Activated CD4-positive, CD25-positive, alpha-beta regulatory T cell treated with anti-CD3 and anti-CD28 coated beads, Interleukin-2, amount 50 U/mL, for 16 hours (primary cell): ENCODE measurements around the gene DNAH2.

Experiments used
- DNase-seq: peaks from one replicate; pipeline ENCODE4 v3.0.0-alpha.2; 2020; ENCODE audit warnings: low read depth, low spot score

DNAH2 gene

DNA sequence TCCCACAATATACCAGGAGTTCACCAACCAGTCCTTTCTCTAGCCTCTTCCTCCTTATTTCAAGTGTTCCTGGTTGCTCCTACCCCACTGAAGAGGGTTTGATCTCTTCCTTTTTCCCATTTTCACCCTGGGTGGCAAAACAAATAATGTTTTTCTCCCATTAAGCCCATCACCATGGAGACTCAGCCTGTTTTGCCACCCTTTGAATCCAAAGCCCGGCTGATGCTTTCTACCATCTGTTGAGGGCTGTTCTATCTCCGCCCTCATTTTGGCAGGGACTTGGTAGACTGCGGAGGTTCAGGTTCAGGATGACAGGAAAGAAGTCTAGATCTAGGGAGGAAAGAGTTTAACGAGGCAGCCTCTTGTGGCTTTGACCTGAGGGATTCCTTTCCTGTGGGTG lies 2.6 kb downstream of the DNAH2 start:
- no peak for DNase-seq

DNA sequence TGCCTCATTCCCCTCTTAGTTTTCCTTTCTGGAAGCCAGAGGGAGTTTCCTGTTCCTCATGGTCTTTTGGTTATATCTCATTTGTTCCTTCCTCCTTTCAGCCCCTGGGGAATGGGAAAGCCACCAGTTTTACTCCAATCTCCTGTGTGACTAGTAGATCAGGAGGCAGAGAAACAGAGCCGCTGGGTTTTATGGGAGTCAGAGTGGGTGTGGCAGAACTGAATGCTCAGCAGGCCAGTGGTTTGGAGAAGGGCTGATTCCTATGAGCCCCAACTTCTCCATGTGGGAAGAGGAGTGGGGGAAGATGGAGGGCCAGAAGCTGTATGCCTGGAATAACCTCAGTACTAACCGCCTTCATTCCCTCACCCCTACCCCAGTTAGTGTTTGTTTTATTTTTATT lies 4.1 kb downstream of the DNAH2 start:
- no peak for DNase-seq

DNA sequence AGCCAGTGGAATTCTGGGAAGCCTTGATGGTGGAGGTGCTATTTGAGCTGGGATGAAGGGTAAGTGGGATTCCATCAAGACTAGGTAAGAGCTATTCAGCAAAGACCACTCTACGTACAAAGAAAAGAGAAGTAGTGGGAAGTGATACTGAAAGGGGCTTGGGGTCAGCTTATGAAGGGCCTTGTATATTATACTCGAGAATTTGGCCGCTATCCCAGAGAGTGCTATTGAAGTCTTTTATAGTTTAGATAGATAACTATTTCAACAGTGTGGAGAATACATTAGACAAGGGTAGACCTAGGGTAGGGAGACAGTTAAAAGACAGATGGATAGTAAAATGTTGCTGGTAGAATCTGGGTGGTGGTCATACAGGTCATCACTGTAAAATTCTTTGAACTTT lies 10.3 kb downstream of the DNAH2 start:
- no peak for DNase-seq

DNA sequence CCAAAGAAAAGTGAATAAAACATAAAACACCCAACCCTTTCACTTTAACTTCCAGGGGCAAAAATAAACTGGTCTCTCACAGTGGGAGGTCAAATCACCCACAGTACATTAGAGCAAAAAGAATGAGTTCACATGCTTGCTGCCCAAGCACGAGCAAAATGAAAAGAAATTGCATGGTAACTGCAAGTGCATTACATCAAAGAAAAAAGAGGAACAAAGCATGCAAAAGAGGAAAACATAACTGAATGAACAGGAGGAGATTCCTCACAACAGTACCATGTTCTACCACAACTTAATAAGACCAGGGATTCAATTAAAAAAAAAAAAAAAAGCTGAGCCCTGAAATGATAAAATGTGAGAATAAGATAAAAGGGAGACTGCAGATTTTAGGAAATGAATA lies 12.3 kb downstream of the DNAH2 start:
- no peak for DNase-seq

DNA sequence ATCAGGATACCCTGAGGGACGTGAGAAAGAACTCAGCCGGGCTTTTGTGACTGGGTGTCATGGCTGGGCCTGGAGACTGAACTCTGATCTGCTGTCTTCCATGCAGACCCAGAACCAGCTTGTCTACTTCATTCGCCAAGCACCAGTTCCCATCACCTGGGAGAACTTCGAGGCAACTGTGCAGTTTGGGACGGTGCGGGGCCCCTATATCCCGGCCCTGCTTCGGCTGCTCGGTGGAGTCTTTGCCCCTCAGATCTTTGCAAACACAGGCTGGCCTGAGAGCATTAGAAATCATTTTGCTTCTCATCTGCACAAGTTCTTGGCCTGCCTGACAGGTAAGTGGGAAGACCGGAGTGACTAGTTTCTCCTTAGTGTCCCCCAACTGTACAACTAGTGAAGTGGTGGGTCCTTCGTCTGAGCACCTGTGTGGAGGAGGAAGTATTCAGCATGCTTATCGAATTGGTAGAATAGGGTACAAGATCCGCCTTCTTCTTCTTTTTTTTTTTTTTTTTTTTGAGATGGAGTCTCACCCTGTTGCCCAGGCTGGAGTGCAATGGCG lies 15.5 kb downstream of the DNAH2 start:
- no peak for DNase-seq

DNA sequence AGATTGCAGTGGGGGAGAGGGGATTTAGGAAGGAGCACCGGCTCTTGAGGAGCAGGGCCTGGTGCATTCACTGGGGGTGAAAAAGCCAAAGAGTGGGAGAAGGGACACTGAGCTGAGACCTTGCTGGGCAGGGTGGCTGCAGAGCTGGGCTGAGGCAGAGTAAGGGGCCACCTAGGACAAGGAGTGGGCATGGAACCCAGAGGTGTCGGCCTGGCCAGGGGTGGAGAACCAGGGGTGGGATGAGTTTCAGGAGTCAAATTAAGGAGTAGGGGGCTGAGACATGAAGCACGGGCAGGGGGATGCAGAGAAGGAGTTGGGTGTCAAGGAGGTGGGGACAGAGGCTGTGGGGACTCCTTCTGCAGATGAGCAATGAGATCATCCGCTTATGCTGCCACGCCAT lies 20.1 kb downstream of the DNAH2 start:
- DNase-seq, result no peak

DNA sequence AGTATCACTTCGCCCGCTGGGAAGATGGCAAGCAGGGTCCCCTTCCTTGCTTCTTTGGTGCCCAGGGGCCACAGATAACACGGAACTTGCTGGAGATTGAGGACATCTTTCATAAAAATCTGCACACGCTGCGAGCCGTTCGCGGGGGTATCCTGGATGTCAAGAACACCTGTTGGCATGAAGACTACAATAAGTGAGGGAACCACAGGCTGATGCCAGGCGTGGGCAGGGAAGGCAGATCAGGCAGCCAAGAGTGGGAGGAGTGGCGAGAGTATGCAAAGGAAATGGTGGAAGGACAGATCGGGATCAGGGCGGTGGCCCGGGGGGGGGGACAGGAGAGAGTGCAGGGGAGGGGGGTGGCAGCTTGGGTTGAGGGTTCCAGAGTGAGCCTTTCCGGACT lies 22.2 kb downstream of the DNAH2 start:
- no peak for DNase-seq

DNA sequence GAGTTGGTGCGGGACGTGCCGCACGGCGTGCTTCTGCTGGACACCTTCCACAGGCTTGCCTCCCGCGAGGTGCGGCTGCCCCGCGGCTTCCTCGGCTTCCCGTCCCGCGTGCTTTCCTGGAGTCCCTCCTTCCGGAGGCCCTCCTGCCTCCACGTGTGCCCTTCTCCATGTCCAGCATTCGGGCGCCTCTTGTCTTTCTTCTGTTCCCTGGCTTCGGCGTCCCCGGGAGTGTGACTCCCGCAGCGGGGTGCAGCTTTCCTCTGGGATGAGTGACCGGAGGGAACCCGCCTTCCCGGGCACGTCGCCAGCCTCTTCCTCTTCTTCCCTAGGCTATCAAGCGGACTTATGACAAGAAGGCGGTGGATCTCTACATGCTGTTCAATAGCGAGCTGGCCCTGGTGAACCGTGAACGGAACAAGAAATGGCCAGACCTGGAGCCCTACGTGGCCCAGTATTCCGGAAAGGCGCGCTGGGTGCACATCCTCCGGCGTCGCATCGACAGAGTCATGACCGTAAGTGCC lies 23.0 kb downstream of the DNAH2 start:
- DNase-seq, result no peak

DNA sequence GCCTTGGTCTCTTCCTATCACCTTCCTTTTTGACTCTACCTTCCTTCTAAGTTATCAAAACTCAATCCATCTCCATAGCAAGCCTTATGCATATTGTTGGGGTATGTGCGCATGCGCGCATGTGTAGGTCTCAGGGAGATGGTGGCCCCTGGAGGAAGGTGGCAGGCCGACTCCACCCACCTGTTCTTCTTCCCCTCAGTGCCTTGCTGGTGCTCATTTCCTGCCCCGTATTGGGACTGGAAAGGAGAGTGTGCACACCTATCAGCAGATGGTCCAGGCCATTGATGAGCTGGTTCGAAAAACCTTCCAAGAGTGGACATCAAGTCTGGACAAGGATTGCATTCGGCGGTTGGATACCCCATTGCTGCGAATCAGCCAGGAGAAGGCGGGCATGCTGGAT lies 25.2 kb downstream of the DNAH2 start:
- DNase-seq, result no peak

DNA sequence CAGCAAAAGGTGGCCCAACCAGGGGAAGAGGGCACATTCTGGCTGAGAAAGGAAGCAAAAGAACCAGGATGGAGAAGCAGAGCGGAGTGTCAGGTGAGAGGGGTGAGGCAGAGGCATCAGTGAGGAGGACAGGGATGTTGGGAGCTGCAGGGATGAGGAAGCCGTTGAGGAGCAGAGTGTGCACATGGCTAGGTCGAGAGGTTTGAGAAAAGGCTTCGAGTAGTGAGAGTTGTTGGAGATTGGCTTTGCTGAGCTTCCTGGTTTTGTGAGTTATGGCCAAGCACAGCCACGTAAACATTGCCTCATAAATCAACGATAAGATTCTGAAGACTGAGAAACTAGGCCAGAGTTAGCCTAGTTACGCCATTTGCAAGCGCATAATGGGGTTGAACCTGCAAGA lies 26.9 kb downstream of the DNAH2 start:
- DNase-seq, result no peak

DNA sequence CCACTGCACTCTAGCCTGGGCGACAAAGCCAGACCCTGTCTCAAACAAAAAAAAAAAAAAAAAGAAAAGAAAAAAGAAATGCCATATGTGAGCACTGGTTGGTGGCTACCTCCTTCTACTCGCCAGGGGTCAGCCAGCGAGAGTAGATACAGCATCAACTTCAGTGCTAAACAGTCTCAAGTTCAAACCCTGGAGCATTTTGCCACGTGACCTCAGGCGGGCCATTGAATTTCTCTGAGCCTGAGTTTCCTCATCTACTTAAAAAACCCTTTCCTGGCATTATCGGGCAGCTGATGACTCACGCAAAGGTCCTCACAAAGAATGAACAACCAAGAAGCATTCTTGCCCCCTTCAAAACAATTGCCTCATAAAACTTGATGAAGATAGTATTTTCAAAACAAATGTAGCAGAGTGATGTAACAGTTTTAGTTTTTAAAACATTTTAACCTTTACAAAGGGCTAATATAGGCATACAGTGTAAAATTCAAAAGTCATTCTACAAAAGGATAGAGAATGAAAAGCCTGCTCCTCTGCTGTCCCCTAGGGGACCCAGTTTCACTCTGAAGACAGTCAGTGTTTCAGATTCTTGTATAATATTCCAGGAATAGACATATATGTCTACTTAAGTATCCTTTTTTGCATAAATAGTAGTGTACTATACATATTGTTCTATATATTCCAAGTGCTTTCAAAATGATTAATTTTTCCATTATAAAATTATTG lies 28.4 kb downstream of the DNAH2 start:
- DNase-seq, result no peak

DNA sequence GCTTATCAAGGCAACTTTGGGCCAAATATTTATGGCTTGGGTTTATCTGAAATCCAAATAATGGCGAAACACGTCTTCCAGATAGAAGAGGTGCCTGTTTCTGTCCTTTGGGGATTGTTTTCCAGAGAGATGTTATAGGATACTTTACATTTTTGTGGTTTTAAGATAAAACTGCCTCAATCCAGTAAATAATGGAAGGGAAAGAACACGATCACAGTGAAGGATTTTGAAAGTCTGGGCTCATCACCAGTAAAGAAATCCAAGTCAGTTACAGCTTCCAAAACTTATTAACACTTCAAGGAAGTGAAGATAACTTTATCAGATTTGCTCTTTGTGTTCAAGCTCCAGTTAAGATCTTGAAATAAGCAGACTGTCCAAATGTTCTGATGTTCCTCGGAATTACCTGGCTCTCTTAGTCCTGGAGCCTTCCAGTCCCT lies 30.1 kb downstream of the DNAH2 start:
- DNase-seq, result no peak

DNA sequence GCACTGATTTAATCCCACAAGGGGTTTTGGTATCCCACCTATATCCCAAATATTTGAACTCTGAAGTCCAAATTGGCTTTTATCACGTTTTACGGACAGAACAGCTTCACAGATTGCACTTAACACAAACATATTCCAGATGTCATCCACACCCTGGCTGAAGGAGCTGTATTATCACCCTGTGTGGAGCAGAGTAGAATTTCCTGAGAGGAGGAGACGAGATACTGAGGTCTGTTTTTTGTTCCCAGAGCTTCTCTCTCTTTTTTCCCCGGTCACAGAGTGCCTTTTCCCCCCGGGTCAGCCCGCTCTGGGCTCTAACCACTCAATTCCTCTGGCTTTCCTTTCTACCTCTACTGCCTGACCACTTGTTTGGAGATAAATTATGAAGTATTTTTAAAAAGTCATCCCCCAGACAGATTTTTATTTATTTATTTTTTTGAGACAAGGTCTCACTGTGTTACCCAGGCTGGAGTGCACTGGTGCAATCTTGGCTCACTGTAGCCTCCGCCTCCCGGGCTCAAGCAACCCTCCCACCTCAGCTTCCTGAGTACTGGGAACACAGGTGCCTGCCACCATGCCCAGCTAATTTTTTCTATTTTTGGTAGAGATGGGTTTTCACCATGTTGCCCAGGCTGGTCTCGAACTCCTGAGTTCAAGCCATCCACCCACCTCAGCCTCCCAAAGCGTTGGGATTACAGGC lies 30.7 kb downstream of the DNAH2 start:
- no peak for DNase-seq

DNA sequence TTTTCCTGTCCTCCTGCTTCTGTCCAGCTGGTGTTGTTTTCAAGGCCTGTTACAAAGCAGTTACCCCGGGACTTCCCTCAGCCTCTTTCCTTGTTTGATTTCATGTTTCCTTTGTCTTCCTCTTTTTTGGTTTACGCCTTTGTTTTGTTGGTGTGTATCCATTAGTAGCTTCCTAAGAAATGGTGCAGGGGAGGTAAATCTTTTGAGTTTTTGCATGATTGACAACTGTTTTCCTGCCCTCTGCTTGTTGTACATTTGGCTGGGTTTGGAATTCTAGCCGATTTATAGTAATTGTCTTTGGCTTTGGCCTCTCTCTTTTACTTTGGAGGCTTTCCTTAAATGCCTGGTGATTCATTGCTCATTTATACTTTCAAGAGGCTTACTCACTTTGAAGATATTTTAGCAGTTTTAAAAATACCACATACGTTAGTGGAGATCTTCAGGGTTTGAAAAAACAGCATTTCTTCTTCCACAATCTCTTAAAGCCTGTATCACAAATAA lies 32.8 kb downstream of the DNAH2 start:
- DNase-seq, result no peak

DNA sequence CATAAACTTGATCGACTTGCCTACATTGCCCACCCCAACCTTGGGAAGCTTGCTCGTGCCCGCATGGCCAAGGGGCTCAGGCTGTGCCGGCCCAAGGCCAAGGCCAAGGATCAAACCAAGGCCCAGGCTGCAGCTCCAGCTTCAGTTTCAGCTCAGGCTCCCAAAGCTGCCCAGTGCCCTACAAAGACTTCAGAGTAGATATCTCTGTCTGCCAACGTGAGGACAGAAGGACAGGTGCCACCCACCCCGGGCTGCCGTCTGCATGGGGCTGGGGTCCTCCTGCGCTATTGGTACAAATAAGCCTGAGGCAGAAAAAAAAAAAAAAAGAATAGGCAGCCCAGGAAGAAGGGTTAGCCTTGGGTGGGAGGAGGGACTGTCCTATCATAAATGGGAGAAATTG lies 37.1 kb downstream of the DNAH2 start:
- no peak for DNase-seq

DNA sequence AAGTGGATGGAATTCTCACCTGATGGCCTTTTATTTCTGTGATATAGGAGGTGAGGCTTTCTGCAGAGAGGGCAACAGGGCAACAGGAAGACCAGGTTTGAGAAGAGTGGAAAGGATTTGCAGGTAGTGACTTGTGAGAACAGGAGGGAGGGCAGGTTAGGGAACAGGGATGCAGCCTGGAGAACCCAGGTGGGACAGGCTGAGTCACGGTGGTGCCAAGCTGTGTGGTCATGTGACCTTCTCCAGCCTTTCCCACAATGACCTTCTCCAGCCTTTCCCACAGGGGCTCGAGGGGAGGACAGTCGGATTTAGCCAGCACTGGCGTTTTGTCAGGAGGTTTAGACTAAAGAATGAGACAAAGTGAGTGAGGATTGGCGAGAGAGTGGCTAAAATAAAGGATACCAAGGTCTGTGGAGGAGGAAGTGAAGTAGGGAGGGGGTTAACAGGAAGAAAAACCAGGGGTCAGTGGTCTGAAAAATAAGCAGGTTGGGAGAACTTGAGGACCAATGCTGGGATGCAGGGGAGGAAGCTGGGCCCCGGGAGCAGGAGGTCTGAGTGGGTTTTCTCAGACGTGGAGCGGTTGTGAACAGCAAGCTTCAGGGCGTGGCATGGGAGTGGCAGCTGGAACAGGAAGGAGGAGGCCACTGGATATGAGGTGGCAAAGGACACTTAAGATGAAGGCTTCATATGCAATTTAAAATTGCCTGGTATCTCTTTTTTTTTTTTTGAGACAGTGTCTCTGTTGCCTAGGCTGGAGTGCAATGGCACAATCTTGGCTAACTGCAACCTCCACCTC lies 37.7 kb downstream of the DNAH2 start:
- DNase-seq, result no peak

DNA sequence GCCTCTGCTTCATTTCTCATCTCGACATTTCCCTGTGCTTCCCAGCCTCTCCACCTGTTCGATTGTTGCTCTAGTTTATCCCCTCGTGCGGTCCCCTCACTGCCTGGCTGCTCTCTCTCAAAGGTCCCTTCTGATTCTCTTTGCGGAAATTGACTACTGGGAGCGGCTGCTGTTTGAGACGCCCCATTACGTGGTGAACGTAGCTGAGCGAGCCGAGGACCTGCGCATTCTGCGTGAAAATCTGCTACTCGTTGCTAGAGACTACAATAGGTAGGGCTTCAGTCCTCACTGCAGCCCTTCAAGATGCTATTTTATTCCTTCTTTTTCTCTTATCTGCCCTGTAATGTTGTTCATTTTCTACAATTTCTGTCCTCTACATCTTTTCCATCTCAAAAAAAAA lies 39.4 kb downstream of the DNAH2 start:
- DNase-seq, result no peak

DNA sequence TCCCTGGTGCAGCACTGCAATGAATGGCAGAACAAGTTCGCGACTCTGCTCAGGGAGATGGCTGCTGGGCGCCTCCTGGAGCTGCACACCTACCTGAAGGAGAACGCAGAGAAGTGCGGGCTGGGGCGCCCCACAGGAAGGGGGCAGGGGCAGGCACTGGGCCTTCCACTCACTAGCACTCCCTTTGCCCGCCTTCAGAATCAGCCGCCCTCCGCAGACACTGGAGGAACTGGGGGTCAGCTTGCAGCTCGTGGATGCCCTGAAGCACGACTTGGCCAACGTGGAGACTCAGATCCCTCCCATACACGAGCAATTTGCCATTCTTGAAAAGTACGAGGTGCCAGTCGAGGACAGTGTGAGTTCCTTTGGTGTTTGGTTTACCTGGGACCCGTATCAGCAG lies 46.4 kb downstream of the DNAH2 start:
- DNase-seq, result no peak

DNA sequence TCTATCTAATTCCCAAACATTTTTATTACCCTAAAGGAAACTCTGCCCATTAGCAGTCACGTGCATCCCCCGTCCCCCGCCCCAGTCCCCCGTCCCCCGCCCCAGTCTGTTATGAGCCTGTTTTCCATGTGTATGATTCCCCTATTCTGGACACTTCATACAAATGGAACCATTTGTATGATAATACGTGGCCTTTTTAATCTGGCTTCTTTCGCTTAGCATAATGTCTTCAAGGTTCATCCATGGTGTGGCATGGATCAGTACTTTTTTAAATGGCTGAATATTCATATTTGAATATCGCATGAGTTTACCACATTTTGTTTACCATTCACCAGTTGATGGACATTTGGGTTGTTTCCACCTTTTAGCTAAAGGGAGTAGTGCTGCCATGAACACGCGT lies 49.5 kb downstream of the DNAH2 start:
- no peak for DNase-seq

DNA sequence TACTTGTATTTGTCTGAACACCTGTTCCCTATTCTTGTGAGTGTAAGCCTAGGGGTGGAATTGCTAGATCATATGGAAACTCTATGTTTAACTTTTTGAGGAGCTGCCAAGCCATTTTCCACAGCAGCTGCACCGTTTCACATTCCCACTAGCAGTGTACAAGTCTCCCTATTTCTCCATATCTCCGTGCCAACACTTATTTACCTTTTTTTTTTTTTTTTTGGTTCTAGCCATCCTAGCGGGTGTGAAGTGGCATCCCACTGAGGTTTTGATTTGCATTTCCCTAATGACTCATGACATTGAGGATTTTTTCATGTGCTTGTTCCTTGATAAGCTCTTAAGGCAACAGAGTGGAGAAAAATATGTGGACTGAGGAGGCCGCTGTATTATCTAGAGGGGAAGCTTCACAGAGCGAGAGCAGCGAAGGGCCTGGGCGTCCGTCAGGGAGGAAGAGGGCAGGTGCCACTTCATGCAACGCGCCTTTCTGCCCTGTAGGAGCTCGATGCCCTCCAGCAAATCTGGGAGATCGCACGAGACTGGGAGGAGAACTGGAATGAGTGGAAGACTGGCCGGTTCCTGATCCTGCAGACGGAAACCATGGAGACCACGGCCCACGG lies 50.0 kb downstream of the DNAH2 start:
- DNase-seq, result no peak

DNA sequence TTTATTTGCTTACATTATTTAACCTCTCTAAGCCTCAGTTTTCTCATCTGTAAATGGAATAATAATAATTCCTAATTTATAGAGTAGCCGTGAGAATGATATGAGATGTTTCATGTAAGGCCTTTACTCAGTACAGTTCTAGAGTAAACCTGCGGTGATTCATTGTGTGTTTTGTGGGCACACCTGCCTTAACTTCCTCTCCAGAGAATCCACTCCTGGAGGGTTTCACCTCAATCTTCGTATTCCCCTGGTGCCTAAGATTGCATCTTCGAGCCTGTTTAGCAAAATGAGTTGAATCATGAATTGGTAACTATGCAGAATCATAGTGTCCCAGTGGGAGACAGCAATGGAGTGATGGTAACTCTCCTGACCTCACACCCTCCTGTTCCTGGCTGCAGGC lies 52.3 kb downstream of the DNAH2 start:
- no peak for DNase-seq
